HG03064 (cell line): Measurements from ENCODE around the gene UBR7.
A peak's percentile ranks its signal among the peaks of the same experiment; 100 is the strongest.
"Not testable (repeated sequence)": the region's sequence is repeated elsewhere in the genome, so short reads cannot be mapped to it uniquely, and the experiment has no call there.

Source experiments
- ATAC-seq: cut with Tn5 transposase; IDR thresholded peaks from one replicate; pipeline ENCODE4 v1.9.1; 2021; ENCODE audit warnings: low read depth; ENCODE audit not compliant: unreplicated experiment

UBR7 gene, protein sequence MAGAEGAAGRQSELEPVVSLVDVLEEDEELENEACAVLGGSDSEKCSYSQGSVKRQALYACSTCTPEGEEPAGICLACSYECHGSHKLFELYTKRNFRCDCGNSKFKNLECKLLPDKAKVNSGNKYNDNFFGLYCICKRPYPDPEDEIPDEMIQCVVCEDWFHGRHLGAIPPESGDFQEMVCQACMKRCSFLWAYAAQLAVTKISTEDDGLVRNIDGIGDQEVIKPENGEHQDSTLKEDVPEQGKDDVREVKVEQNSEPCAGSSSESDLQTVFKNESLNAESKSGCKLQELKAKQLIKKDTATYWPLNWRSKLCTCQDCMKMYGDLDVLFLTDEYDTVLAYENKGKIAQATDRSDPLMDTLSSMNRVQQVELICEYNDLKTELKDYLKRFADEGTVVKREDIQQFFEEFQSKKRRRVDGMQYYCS

DNA sequence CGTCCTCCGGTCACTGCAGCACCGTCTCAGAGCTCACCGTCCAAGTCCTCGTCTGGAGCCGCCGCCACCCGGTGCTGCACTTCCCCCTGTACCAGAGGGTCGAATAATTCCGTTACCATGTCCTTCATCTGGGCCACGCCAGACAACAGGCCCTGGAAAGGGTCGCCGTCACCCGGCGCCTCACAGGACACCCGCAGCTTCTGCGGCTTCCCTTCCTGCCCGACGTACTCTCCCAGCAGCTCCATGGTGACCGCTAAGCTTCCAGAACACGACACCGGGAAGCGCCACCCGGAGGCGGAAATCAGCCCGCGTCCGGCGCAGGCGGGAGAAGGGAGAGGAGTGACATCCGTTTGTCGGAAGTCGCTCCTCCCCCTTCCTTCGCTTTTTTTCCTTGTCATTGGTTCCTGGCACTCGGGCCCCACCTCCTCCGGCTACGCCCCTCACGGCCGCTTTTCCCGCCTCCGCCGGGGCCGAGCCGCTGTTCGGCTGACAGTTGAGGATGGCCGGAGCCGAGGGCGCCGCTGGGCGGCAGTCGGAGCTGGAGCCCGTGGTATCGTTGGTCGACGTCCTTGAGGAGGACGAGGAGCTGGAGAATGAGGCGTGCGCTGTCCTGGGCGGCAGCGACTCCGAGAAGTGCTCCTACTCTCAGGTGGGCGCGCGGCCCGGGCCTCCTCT lies at the start of gene UBR7, which contains the start of gene GON7:
Gene UBR7 (plus strand): TSS at position 464 of the 675 bp plus-strand sequence. CDS start 36 bp downstream, at position 500.
Gene GON7 (minus strand): TSS at position 273 of the 675 bp plus-strand sequence. CDS start 28 bp downstream, at position 245.
- ATAC-seq = peak; percentile 85

DNA sequence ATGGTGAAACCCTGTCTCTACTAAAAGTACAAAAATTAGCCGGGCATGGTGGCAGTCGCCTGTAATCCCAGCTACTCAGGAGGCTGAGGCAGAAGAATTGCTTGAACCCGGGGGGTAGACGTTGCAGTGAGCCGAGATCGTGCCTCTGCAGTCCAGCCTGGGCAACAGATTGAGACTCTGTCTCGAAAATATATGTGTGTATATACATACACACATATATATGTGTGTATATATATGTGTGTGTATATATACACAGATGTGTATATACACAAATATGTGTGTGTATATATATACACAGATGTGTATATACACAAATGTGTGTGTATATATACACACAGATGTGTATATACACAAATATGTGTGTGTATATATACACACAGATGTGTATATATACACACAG lies 48.7 kb upstream of the UBR7 start:
- ATAC-seq = not testable (repeated sequence)

DNA sequence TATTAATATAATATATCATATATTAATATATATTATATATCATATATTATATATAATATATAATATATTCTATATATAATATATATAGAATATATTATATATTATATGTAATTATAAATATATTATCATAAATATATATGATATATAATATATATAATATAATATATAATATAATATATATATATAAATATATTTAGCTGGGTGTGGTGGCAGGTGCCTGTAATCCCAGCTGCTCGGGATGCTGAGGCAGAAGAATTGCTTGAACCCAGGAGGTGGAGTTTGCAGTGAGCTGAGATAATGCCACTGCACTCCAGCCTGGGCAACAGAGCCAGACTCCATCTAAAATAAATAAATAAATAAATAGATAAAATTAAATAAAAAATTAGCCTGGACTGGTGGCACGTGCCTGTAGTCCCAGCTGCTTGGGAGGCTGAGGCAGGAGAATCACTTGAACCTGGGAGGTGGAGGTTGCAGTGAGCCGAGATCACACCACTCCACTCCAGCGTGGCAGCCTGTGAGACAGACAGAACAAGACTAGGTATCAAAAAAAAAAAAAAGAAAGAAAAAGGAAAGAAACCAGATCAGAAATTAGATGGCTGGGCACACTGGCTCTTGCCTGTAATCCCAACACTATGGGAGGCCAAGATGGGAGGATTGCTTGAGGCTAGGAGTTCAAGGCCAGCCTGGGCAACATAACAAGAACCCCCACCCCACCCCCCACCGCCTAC lies 47.3 kb upstream of the UBR7 start:
- not testable (repeated sequence) for ATAC-seq

DNA sequence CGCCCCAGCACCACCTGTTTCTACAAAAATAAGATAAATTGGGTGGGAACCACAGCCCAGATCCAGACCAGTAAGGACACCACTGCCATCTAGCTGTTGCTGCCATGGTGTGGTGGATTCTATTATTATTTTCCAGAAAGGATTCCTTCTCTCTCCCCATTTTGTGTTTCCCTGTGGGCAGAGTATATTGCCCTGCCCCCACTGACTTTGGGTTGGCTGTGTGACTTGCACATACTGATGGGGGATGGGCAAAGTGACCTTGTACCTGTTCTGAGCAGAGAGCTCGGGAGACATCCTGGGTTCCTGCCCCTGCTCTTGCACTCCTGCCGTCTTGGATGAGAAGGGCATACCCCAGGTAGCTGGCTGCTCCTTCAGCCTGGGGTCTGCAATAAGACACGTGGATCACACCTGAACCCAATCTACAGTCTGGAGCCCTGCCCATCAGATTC lies 46.7 kb upstream of the UBR7 start:
- no peak for ATAC-seq

DNA sequence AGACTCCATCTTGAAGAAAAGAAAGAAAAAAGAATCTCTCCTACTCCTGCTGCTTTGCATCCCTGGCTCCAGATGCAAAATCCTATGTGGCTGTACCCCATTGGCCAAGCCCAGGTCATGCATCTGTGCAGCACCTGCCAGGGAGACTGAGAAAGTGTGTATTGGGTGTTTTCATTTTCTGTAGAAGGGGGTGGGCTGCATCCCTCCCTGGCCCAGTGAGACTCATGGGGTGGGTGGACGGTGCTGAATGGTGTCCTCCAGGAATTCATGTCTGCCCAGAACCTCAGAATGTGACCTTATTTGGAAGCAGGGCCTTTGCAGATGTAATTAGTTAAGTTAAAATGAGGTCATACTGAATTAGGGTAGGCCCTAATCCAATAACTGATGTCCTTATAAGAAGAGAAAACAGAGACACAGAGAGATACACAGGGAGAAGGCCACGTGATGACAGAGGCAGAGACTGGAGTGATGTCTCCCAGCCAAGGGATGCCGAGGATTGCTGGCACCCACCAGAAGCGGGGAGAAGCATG lies 45.6 kb upstream of the UBR7 start:
- ATAC-seq = no peak

DNA sequence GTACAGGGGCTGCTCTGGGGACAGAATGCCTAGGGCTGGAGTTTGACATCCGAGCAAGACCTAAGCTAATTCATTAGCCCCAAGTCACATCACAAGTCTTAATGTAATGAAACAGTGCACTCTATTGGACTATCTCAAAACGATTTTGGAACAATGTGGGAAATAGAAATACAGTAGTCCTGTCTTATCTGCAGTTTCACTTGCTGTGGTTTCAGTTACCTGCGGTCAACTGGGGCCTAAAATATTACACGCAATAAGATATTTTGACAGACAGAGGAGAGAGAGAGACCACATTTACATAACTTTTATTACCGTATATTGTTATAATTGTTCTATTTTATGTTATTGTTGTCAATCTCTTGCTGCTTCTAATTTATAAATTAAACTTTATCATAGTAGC lies 43.5 kb upstream of the UBR7 start:
- no peak for ATAC-seq

DNA sequence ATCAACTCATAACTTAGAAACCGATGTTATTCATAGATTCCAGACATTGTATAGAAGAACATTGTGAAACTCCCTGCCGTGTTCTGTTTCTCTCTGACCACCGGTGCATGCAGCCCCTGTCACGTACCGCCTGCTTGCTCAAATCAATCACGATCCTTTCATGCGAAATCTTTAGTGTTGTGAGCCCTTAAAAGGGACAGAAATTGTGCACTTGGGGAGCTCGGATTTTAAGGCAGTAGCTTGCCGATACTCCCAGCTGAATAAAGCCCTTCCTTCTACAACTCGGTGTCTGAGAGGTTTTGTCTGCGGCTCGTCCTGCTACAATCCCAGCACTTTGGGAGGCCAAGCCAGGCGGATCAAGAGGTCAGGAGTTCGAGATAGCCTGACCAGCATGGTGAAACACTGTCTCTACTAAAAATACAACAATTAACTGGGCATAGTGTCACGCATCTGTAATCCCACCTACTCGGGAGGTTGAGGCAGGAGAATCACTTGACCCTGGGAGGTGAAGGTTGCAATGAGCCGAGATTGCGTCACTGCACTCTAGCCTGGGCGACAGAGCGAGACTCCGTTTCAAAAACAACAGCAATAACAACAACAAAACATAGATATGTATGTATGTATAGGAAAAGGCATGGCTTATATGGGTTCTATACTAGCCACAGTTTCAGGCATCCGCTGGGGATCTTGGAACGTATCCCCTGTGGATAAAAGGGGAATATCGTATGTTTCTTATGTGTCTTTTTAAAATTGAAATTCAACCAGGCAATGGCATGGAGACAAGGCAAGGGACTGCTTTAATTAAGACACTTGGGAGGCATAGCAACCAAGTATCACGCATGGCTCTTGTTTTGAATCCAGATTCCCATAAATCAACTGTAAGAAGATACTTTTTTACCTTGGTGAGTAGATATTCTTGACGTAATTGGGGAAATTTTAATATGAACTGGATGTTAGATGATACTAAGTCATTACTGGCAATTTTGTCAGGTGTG lies 41.5 kb upstream of the UBR7 start:
- not testable (repeated sequence) for ATAC-seq

DNA sequence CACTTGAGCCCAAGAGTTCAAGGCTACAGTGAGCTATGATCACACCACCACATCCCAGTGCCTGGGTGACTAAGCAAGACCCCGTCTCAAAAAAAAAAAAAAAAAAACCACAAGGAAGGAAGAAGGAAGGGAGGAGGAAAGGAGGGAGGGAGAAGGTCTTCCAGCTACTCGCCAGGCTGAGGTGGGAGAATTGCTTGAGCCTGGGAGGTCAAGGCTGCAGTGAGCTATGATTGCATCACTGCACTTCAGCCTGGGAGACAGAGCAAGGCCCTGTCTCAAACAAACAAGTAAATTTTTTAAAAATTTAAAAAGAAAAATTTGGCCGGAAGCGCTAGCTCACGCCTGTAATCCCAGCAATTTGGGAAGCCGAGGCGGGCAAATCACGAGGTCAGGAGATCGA lies 38.4 kb upstream of the UBR7 start:
- not testable (repeated sequence) for ATAC-seq

DNA sequence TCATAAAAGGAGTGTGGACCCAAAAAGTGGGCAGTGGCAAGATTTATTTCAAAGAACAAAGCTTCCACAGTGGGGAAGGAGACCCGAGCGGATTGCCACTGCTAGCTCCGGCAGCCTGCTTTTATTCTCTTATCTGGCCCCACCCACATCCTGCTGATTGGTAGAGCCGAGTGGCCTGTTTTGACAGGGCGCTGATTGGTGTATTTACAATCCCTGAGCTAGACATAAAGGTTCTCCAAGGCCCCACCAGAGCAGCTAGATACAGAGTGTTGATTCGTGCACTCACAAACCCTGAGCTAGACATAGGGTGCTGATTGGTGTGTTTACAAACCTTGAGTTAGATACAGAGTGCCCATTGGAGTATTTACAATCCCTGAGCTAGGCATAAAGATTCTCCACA lies 37.4 kb upstream of the UBR7 start:
- not testable (repeated sequence) for ATAC-seq

DNA sequence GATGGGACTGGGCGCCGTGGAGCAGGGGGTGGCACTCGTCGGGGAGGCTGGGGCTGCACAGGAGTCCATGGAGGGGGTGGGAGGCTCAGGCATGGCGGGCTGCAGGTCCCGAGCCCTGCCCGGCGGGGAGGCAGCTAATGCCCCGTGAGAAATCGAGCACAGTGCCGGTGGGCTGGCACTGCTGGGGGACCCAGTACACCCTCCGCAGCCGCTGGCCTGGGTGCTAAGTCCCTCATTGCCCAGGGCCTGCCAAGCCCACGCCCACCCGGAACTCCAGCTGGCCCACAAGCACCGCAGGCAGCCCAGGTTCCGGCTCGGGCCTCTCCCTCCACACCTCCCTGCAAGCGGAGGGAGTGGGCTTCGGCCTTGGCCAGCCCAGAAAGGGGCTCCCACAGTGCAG lies 36.9 kb upstream of the UBR7 start:
- ATAC-seq = not testable (repeated sequence)

DNA sequence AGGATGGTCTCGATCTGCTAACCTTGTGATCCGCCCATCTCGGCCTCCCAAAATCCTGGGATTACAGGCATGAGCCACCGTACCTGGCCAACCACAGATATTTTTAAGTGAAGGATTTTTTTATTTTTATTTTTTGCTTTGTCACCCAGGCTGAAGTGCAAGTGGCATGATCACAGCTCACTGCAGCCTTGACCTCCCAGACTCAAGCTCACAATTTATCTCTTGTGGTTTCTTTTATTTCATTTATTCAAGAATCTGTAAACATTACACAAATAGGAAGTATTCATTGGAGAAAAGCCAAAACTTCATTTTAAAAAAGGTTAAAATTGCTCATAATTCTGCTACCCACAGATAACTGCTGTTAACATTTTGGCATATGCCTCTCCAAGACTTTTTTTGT lies 35.7 kb upstream of the UBR7 start:
- ATAC-seq = no peak

DNA sequence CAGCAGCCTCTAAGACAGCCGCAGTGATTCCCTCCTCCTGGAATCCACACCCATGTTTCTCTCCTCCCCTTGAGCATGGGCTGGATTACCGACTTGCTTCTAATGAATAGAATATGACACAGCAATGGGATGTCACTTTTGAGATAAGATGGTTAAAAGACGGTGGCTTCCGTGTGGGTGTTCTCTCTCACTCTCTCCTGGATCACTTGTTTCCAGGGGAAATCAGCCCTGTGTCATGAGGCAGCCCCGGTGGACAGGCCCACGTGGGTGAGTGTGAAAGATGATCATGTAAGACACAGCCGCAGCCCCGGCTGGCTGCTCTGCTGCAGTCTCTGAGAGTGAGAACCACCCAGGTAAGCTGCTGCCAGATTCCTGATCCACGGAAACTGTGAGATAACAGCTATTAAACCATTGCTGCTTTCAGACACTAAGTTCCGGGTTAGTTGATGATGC lies 33.1 kb upstream of the UBR7 start:
- ATAC-seq = no peak

DNA sequence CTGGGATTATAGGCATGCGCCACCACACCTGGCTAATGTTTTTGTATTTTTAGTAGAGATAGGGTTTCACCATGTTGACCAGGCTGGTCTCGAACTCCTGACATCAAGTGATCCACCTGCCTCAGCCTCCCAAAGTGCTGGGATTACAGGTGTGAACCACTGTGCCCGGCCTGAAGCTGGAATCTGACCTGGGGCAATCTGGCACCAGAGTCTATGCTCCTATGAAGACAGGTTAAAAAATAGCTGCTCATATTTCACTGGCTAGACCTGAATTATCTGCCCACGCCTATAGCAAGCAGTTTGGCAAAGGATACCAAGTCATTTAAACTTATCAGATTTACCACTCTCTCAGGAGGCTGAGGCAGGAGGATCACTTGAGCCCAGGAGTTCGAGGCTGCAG lies 32.3 kb upstream of the UBR7 start:
- not testable (repeated sequence) for ATAC-seq

DNA sequence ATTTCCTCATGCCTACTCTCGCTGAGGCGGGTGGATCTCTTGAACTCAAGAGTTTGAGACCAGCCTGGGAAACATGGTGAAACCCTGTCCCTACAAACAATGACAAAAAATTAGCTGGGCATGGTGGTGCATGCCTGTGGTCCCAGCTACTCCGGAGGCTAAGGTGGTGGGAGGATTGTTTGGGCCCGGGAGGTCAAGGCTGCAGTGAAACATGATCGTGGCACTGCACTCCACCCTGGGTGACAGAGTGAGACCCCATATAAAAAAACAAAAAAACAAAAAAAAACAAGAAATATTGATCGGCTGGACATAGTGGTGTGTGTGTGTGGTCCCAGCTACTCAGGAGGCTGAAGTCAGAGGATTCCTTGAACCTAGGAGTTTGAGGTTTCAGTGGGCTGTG lies 31.6 kb upstream of the UBR7 start:
- no peak for ATAC-seq

DNA sequence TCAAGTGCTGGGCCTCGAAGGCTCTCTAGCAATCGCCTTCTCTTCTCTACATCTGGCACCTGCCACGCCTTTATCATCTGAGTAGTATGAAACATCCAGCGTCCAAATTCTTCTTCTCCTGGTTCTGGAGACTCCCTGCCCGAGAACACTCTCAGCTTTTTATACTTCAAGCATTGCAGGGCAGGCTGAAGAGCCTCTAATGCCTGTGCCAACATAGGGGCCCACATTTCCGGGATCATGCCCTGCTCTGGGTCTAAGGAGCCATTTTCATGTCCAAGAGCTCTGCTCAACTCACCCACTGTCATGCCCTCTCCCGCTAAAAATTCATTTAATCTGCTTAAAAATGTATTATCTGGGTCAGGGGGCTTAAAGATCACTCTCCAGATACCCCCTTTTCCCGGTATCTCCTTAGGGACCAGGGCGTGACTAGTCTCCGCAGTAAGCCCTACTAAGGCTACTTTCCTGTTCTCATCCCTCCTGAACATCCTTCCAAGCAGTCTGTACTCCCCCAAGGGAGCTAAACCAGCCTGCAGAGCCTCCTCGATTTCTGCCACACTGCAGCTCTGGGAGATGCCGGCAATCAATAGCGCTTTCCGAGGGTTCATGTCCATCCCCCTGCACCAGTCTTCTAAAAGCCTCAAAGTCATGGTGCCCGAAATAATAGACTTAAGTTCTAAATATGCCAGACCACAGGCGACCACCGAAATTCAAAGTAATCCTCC lies 23.3 kb upstream of the UBR7 start:
- ATAC-seq = no peak

DNA sequence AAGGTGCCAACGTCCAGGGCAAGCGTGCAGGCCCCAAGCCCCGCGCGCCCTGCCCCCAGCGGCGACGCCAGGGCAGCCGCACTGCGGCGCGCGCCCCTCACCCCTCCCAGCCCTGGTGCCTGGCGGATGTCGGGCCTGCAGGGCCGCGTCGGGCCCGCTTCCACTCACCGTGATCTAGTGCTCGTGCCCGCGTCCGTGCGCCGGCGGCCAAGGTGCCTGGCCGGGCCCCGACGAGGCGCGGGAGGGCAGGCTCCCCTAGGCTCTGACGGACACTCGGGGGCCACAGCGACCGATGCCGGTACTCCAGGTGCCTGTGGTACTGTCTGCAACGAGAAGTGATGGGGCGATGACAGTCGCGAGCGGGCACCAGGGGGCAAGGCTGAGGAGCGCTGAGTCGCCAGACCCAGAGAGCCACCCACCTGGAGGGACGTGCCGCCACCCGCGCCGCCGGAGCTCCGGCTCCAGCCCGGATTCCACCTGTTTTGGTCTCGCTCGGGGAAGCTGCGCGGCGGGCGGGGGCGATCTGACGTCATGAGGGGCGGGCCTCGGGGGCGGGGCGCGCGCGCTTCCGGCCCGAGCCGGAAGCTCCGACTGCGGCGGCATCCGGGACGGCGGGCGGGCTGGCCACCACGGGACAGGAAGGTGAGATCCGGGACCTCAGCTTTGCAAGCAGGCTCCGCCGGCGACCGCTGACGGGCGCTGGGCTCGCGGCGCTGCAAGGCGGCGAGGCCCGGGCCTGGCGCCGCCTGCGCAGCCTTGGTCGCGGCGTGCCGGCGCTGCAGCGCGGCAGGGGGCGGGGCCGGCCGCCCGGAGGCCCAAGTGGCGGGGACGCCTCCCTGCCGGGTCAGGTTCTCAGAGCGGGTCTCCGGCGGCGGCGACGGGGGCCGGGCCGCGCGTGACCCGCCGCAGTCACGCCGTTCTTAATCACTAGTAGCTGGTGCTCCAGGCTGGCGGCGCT lies 22.4 kb upstream of the UBR7 start, which contains the start of the genes LYSET and MOAP1:
Gene LYSET (plus strand): TSS at position 927 of the 958 bp plus-strand sequence. CDS start 89 bp downstream, outside the sequence.
Gene MOAP1 (minus strand): TSS at position 507 of the 958 bp plus-strand sequence. CDS start 655 bp downstream, outside the sequence.
- peak; percentile 81 for ATAC-seq

DNA sequence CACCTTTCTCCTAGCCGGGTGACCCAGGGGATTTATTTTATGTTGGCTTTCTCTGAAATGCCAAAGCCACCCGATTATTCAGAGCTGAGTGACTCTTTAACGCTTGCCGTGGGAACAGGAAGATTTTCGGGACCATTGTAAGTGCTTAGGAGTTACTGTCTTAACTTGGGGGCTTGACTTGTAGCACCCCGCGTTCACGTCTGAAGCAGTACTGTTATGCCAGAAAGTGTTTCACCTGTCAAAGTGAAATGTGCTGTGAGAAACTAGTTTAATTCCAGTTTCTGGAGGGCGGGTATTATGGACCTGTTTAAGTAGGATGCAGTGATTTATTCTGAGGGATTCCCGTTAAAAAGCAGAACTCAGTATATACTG lies 21.7 kb upstream of the UBR7 start:
- no peak for ATAC-seq
